SK-N-SH treated with all-trans-retinoic acid at 6 μM for 48 hours (cell line): ENCODE measurements around the gene NRXN3.

ENCODE experiments used
- ARNTL ChIP-seq: fragments of 450-650 bp; formaldehyde crosslinking; IDR thresholded peaks from 2 replicates; pipeline ENCODE4 v1.5.0; 2020; ENCODE audit warnings: low read depth, mild to moderate bottlenecking, moderate library complexity, borderline replicate concordance
- CSDC2 ChIP-seq: fragments of 250-450 bp; sonication (Bioruptor Pico); IDR thresholded peaks from 2 replicates; pipeline ENCODE4 v1.5.0; 2020; ENCODE audit warnings: mild to moderate bottlenecking, moderate library complexity
- CSRNP3 ChIP-seq: fragments of 250-450 bp; sonication (Bioruptor Pico); IDR thresholded peaks from 2 replicates; pipeline ENCODE4 v1.5.1; 2021; ENCODE audit warnings: mild to moderate bottlenecking, moderate library complexity
- ISL1 ChIP-seq: fragments of 250-450 bp; sonication (Bioruptor Pico); IDR thresholded peaks from 2 replicates; pipeline ENCODE4 v2.1.2; 2022; ENCODE audit warnings: mild to moderate bottlenecking, moderate library complexity
- PATZ1 ChIP-seq: fragments of 250-450 bp; sonication (Bioruptor Pico); IDR thresholded peaks from 2 replicates; pipeline ENCODE4 v1.8.0; 2020; ENCODE audit warnings: mild to moderate bottlenecking, moderate library complexity, borderline replicate concordance
- RARB ChIP-seq: fragments of 250-450 bp; sonication (Bioruptor Pico); IDR thresholded peaks from 2 replicates; pipeline ENCODE4 v1.8.0; 2021; ENCODE audit warnings: mild to moderate bottlenecking, moderate library complexity
- ZFP30 ChIP-seq: fragments of 450-650 bp; formaldehyde crosslinking; IDR thresholded peaks from 2 replicates; pipeline ENCODE4 v1.5.0; 2022; ENCODE audit warnings: mild to moderate bottlenecking, moderate library complexity
- ZNF8 ChIP-seq: fragments of 450-650 bp; formaldehyde crosslinking; IDR thresholded peaks from 2 replicates; pipeline ENCODE4 v1.5.0; 2020; ENCODE audit warnings: mild to moderate bottlenecking, moderate library complexity

GRCh38 chr14:79083356-79083755 is 913.2 kb downstream of the NRXN3 start:
- TF ChIP-seq RARB (CRISPR knock-in tag) (no peak), ZFP30 (CRISPR knock-in tag) (no peak), CSRNP3 (CRISPR knock-in tag) (no peak), ISL1 (no peak), CSDC2 (CRISPR knock-in tag) (no peak), ZNF8 (CRISPR knock-in tag) (no peak), ARNTL (no peak), PATZ1 (CRISPR knock-in tag) (no peak)
